Measurements from ENCODE around the gene MSI2. TPM values are rescaled to one million over a fixed set of nuclear protein-coding genes. Genes with fewer than 3 reads are reported as not detected.

MSI2 gene
- total RNA-seq, 2 donors from 2014 or later: 30.1 to 41.1 TPM

DNA sequence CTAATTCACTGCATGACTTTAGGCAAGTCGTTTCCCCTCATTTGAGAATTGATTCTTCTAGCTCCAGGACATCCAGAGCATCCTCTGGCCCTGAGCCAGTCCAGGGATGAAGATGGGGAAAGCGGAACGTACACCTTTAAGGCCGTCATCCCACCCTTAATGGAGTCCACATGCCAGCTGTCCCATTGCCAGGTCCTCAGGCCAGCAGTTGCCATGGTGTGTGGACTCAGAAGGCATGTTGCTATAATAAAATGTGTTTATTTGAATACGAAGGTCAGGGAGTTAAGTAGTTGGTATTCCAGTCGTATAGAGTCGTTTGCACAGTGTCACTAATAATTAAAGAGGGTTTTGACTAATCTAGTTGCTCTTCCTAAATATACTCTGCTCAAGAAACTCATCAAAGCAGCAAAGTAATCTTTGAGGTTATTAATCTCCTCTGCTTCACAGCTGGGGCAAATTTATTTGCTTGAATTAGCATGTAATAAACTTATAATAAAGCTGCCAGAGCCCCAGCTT is 458.4 kb downstream of the MSI2 start:
- Histone ChIP-seq H3K36me3 (no peaks in the 10 kb centered on the region), H3K4me3 (no peak overlapping the region), H3K27ac (no peak overlapping the region), H3K4me1 (peaks cover 0 to 7% of the 10 kb centered on the region in 2 donors), H3K9me3 (no peaks in the 10 kb centered on the region), H3K27me3 (no peaks in the 10 kb centered on the region)
- TF ChIP-seq, protein P1, sequence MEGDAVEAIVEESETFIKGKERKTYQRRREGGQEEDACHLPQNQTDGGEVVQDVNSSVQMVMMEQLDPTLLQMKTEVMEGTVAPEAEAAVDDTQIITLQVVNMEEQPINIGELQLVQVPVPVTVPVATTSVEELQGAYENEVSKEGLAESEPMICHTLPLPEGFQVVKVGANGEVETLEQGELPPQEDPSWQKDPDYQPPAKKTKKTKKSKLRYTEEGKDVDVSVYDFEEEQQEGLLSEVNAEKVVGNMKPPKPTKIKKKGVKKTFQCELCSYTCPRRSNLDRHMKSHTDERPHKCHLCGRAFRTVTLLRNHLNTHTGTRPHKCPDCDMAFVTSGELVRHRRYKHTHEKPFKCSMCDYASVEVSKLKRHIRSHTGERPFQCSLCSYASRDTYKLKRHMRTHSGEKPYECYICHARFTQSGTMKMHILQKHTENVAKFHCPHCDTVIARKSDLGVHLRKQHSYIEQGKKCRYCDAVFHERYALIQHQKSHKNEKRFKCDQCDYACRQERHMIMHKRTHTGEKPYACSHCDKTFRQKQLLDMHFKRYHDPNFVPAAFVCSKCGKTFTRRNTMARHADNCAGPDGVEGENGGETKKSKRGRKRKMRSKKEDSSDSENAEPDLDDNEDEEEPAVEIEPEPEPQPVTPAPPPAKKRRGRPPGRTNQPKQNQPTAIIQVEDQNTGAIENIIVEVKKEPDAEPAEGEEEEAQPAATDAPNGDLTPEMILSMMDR (IDR thresholded peaks at IDR 0.05): no peak
- peak; percentile 5 for DNase-seq (ENCODE audit: low spot score)

- peaks cover 0 to 7% of the 10 kb centered on the region in 2 donors for H3K4me1 ChIP-seq
- H3K4me3 ChIP-seq: no peak overlapping the region
- H3K9me3 ChIP-seq: no peaks in the 10 kb centered on the region
- H3K27me3 ChIP-seq: no peaks in the 10 kb centered on the region
- no peak overlapping the region for H3K27ac ChIP-seq
- TF ChIP-seq, protein P1 (IDR thresholded peaks at IDR 0.05): no peak
- H3K36me3 ChIP-seq: no peaks in the 10 kb centered on the region
- DNase-seq (ENCODE audit: low spot score): no peak
These were observed 459.7 kb downstream of the MSI2 start for GRCh38 chr17:57715981-57716380.

DNA sequence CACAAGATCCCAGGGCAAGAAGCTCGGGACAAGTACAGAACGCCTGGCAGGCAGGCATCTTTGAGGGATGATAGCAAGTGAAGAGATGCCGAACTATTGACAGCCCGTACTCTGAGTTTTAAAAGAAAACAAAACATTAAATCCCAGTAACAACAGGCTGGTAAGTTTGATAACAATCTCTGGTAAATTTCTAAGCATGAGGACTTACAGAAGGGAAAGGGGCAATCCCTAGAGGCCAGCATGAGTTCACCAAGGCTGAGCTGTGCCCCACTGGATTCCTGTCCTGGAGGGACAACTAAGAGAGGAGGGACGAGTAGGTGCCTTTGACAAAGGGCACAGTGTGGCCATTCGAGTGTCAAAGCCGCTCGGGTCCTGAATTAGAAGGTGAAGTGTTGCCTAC is 462.6 kb downstream of the MSI2 start:
- no peak overlapping the region for H3K27ac ChIP-seq
- H3K27me3 ChIP-seq: no peaks in the 10 kb centered on the region
- H3K9me3 ChIP-seq: no peaks in the 10 kb centered on the region
- peaks cover 0 to 7% of the 10 kb centered on the region in 2 donors for H3K4me1 ChIP-seq
- no peaks in the 10 kb centered on the region for H3K36me3 ChIP-seq
- no peak for DNase-seq (ENCODE audit: low spot score)
- TF ChIP-seq, protein P1 (IDR thresholded peaks at IDR 0.05): no peak
- no peak overlapping the region for H3K4me3 ChIP-seq

DNA sequence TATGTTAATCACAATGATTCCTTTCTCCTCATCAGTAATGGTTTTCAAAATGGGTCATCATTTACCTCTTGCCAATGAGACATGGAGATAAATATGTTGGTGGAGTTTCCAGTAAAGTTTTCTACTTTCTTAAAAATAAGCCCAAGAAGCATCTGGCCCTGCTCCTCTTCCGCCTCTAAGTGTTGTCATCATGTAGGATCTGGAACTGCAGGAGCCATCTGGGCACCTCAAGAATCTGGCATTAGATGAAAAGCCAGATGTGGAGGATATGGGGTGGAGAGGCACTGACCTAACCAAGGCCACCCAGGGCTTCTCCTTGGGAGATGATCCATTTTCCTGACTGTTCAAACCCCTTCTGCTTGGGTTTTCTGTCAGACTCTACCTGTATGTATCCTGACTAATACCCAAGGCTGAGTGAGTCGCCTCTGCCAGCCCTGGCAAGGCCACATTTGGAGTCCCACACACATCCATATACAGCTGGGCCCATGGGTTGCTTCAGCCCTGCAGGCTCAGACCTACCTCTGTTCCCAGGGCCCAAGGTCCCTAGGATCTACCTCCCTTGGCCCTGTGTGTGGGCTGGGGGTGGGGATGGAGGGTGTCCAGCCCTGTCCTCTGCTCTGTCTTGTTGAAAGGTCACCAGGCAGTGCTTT is 464.2 kb downstream of the MSI2 start:
- no peaks in the 10 kb centered on the region for H3K27me3 ChIP-seq

DNA sequence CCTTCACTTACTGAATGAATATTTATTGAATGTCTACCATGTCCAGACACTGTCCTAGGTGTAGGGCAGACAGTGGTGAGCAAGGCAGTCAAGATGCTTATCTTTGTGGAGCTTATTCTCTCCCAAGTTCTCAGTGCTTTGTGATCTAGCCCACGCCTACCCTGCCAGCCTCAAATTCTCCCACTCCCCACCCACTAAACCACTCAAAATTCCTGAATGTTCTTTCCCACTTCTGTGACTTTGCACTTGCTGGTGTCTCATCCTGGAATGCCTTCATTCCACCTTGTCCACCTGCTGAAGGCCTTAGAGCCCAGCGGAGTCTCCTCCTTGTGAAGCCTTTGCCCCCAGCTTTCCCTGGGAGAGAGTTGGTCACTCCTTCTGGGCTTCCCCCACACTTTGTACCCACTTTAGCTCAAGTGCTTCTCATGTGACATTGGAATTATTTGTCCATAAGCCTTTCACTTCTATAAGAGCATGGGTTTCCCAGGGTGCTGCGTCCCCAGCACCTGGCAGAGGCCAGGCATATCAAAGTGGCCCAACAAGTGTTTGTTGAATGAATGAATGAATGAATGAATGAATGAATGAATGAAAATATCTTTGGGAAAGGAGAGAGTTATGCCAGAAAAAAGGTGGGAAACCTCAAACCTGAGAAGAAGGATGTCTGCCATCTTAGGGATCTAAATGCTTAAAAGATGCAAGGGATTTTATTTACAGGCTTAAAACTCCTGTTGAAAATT is 465.8 kb downstream of the MSI2 start:
- Histone ChIP-seq H3K9me3 (no peaks in the 10 kb centered on the region), H3K36me3 (no peaks in the 10 kb centered on the region), H3K4me1 (no peaks in the 10 kb centered on the region), H3K27me3 (no peaks in the 10 kb centered on the region), H3K4me3 (no peak overlapping the region), H3K27ac (no peak overlapping the region)
- TF ChIP-seq, protein P1 (IDR thresholded peaks at IDR 0.05): no peak
- no peak for DNase-seq (ENCODE audit: low spot score)

More for the DNA sequence above, 464.2 kb downstream of the MSI2 start:
- H3K4me3 ChIP-seq: no peak overlapping the region
- TF ChIP-seq, protein P1 (IDR thresholded peaks at IDR 0.05): no peak
- no peaks in the 10 kb centered on the region for H3K4me1 ChIP-seq
- no peak for DNase-seq (ENCODE audit: low spot score)
- no peak overlapping the region for H3K27ac ChIP-seq
- no peaks in the 10 kb centered on the region for H3K36me3 ChIP-seq
- no peaks in the 10 kb centered on the region for H3K9me3 ChIP-seq

All from right atrium auricular region (tissue), 2 donors.